ENCODE results near the gene SLC2A4RG.
"Not testable (repeated sequence)": the region's sequence is repeated elsewhere in the genome, so short reads cannot be mapped to it uniquely, and the experiment has no call there.

SLC2A4RG gene

DNA sequence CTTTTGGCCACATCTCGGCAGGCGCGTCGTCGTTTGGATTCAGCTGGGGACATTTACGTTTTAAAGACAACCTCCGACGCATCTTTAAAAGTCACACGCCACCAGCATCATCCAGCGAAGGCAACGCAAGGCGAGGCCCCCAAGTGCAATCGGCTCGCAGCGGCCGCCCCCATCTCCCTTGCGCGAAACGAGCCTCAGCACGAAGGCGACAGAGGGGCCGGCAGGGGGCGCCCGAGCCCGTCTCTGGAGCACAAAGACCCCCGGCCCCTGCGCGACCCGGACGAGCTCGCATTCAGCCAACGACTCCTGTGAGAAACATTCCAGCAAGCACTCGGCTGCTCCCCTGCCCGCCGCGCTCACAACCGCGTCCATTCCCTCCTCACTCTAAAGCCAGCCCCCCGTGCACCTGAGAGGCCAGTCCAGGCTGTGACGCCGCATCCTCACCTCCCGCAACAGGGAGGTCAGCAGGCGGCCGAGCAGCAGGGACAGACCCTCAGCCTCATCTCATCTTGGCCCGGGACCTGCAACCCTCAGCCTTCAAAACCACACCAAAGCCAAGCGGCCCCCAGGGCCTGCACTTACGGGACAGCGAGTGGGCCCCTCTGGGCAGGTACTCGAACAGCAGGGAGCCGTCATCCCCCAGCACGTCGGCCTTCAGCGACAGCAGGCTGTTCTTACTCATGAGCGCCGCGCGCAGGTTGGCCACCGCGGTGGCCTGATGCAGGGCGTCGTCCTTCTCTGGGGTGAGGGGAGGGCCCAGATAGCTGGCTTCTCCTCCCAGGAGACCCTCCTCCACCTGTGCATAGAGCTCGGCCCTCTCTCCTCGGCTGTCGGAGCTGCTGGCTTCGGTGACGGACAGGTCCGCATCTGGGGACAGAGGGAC, 35.8 kb downstream of the SLC2A4RG start:
- DNase-seq (ENCODE audit: low read depth in 3 of 3), result peak in 1 of 3 experiments; percentile 29

DNA sequence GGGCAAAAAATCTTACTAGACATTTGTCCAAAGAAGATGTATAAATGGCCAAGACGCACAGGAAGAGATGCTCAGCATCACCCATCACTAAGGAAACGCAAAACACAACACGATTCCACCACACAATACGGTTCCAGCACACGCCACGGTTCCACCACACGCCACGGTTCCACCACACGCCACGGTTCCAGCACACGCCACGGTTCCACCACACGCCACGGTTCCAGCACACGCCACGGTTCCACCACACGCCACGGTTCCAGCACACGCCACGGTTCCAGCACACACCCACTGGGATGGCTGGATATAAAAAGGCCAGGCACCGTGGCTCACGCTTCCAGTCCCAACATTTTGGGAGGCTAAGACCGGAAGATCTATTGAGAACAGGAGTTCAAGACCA, 37.3 kb downstream of the SLC2A4RG start:
- not testable (repeated sequence) for DNase-seq (ENCODE audit: low read depth in 3 of 3)

DNA sequence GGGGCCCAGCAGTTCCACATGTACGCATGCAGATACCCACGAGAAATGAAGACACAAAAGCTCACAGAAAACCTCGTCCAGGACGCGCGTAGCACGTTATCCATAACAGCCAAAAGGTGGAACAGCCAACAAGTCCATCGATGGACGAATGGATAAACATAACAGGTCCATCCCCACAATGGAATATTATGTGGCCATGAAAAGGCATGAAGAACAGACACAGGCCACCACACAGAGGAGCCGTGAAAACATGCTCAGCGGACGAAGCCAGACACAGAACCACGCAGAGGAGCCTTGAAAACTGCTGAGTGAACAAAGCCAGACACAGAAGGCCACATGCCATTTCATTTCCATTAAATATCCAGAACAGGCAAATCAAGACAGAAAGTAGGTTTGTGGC, 38.0 kb downstream of the SLC2A4RG start:
- DNase-seq (ENCODE audit: low read depth in 3 of 3), result no peak

DNA sequence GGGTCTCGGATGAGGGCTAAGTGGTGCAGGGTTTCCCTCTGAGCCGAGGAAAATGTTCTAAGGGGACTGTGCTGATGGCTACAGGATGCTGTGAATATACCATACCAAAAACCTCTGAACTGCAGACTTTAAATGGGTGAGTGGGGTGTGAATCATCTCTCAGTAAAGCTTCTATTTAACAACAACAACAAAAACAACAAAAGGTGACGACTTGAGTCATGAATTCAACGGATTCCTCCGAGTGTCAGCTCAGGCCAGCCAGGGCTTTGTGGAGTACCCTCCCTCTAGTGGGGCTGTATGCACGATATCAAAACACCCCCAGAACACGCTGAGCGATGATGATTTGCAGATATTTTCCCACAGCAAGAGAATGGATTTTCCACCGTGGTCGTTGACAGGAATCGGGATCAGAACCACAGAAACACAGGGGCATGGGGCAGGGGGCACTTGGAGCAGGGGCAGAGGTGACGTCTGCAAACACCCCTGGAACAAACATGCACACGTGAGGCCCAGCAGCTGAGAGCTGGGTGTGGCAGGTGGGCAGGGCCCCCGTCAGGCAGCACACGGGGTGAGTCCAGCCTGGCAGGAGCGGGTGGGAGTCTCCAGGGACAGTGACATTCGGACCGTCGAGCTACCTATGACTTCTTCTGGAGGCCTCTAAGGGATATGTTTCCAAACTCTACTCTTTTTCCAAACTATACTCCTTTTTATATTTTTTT, 38.6 kb downstream of the SLC2A4RG start:
- DNase-seq (ENCODE audit: low read depth in 3 of 3), result no peak

DNA sequence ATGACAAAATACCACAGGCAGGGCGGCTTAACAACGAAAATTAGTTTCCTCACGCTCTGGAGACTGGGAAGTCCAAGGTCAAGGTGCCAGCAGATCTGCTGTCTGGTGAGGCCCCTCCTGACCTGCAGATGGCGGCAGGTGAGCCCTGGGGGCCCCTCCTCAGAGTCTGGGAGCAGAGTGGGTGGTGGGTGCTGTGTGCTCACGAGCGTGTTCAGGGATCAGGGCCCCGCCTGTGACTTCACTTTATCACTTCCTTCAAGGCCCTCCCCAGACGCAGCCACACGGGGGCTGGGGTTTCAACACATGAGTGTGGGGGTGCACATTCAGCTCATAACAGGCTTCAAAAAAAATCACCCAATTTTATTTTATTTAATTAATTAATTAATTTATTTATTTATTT, 39.3 kb downstream of the SLC2A4RG start:
- DNase-seq (ENCODE audit: low read depth in 3 of 3), result no peak

DNA sequence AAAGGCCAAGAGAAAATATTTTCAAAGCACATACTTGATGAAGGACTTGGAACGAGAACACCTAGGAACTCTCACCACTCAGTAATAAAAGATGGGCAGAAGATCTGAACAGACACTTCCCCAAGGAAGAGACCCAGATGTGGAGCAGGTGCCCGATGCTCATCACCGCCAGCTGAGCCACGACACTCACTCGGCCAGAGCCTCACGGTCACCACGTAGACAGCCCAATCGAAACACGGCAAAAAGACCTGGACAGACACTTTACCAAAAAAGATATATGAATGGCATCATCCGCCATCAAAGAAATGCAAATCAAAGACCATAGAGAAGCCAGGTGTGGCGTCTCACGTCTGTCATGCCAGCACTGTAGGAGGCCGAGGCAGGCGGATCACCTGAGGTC, 41.6 kb downstream of the SLC2A4RG start:
- no peak for DNase-seq (ENCODE audit: low read depth in 3 of 3)

DNA sequence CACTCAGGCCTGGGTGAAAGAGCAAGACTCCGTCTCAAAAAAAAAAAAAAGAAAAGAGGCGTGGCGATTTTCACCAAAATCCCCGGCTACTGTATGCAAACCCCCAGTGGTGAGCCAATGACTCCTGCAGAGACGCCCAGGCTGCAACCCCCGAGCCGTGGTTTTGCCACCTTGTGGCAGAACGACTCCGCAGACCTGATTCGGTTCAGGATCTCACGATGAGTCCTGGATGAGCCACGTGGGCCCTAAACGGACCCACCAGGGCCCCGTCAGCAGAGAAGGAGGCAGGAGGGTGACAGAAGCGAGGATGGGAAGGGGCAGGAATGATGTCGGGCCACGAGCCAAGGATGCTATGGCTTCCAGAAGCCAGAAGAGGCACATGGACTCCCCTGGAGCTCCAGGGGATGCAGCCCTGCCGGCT, 42.5 kb downstream of the SLC2A4RG start:
- peak in 1 of 3 experiments; percentile 17 for DNase-seq (ENCODE audit: low read depth in 3 of 3)

DNA sequence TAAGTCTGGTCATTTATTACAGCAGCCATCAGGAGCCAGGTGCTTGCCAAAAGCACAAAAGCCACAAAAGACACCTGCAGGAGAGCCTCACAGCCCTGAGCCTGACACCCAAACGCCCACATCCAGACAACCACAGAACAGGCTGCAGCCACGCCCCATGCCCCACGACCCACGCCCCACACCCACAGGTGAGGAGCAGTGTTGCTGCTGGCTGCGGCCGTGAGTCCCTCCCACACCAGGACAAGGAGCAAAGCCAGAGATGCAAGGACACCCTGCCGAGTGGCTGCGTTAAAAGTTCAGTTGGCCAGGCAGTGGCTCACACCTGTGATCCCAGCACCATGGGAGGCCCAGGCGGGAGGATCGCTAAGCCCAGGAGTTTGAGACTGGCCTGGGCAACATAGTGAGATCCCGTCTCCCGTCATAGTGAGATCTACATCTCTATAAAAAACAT, 43.0 kb downstream of the SLC2A4RG start:
- DNase-seq (ENCODE audit: low read depth in 3 of 3), result no peak

DNA sequence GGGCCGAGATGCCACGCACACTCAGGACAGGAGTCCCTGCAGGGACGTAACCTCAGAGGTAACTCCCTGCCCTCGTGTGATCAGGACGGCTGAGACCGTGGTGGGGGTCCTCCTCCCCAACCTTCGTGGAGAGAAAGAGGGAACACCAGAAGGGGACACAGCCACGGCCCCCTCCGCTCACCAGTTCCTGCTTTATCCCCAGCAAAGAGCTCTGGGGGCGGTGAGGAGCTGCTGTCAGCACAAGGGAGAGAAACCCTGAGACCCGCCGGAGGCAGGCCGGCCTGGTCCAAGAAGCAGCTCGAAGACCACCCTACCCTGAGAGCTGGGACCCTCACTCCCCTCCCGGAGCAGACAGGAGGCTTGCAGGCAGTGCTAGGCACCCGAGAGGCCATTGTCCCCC, 44.4 kb downstream of the SLC2A4RG start:
- DNase-seq (ENCODE audit: low read depth in 3 of 3), result no peak

DNA sequence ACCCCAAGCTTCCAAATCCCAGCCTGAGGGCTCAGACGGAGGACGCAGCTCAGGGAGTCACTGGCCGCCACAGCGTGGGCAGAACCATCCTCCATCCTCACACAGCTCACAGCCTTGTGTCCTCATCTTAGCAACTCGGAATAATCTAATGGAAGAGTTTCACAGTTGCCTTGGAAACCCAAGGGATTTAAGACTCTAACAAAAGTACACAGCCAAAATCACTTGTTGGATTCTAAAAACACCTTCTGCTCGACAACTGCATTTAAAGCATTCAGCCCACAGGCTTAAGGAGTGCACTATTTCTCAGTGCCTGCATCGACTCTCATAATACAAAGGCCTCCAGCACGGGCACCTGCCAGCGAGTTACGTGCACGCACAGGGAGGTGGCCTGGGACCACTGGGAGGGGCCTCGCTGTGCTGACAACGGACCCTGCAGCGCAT, 46.1 kb downstream of the SLC2A4RG start:
- no peak for DNase-seq (ENCODE audit: low read depth in 3 of 3)

DNA sequence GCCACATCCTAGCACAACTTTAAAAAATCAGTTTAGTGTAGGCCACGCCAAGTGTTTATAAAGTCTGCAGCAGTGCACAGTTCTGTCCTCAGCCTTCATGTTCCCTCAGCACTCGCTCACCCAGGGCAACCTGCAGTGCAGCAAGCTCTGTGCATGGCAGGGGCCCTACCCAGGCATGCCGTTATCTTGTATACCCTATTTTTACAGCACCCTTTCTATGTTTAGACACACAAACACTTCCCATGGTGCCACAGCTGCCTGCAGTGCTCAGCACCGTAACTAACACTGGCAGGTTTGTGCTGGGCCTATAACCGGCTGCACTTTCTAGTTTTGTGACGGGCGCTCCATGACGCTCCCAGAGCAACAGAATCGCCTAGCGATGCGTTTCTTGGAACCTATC, 47.7 kb downstream of the SLC2A4RG start:
- DNase-seq (ENCODE audit: low read depth in 3 of 3), result no peak

DNA sequence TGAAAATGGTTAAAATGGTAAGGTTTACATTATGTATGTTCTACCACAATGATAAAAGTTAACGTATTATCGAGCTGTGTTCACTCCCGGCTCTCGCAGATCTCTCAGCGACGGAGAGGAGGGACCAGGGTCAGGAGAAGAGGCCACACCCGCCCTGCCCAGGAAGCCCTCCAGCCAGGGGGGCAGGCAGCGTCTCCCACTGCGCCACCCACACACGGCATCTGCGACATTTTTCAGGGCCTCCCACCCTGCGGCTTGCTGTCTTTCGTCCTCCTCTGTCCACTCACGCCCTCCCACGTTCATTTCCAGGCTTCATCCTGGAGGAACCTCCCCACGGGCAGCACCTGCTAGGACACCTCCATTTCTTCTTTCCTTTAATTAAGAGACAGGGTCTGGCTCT, 48.2 kb downstream of the SLC2A4RG start:
- DNase-seq (ENCODE audit: low read depth in 3 of 3), result no peak

DNA sequence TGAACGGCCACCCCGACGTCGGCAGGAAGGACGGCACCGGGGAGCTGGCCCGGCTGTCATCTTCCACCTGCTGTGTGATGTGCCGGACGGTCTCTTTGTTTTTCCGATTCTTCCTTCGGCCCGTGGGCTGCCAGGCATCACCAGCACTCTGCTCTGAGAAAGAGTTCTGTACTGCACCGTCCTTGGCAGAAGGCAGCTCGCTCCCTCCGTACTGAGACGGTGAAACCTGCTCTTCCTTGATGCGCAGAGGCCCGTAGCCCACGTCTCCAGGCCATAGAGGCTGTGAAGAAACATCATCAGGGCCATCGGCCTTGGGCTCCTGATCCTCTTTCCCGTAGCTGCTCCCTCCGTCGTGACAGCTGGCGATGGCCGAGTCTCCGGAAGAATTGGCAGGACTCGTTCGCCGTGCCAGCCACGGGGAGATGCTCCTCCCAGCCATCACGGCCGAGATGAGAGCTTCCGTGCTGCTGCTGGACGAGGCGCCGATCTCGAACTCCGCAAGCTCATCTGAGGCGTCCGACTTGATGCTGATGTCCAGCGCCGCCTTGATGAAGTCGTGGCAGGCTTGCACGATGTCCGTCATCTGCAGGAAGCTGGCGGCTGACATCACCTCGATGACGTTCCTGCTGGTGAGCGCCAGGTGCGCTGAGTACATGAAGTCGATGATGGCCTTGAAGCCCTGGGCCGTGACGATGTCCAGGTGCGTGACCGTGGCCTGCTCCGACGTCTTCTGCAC, 50.4 kb downstream of the SLC2A4RG start:
- no peak for DNase-seq (ENCODE audit: low read depth in 3 of 3)

DNA sequence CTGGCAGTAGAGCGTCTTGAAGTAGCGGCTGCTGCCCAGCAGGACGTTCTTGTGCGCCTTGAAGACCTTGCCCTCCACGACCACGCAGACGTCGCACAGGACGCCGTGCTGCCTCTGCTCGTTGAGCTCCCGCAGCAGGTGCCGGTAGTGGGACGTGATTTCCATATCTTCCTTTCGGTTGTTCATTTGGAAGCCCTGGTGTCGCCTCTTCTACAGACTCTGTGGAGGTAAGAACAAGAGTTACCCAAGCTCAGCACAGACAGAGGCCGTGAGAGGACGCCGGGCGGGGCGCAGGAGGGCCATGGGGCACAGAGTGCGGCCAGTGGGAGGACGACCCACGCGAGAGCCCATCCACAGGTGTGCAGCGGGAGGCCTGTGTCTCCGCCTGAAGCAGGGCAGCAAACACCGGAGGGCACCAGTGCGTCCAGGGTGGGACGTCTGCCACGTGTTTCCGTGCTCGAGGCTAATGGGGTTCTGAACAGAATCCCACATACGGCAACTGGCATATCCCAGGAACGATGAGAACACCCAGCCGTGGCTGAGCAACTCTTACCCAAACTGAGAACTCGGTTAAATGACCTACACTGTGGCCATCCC, 51.1 kb downstream of the SLC2A4RG start:
- no peak for DNase-seq (ENCODE audit: low read depth in 3 of 3)

DNA sequence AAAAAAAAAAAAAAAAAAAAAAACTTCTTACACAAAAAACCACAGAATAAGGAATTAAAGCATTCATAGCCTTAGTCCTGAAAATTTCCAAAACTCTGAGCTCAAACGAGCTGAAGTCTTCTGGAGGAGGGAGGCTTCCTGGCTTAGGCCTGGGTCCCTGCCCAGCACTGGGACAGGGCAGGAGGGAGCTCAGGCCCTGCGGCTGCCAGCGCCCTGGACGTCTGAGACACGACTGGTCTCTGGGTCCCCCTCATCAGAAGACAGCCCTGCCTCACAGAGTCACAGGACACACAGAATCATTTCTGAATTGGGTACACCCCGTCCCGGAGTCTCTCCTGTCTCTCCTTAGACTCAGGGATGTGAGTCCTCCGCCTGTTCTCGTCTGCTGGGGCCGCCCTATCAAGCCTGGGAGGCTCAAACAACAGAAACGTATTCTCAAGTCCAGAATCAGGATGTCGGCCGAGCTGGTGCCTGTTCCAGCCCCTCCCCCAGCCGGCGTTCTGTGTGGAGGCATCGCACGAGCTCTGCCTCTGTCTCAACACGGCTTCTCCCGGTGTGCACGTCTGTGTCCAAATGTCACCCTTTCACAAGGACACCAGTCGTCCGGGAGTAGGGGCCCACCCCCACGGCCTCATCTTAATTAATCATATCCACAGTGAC, 52.1 kb downstream of the SLC2A4RG start:
- DNase-seq (ENCODE audit: low read depth in 3 of 3), result no peak

DNA sequence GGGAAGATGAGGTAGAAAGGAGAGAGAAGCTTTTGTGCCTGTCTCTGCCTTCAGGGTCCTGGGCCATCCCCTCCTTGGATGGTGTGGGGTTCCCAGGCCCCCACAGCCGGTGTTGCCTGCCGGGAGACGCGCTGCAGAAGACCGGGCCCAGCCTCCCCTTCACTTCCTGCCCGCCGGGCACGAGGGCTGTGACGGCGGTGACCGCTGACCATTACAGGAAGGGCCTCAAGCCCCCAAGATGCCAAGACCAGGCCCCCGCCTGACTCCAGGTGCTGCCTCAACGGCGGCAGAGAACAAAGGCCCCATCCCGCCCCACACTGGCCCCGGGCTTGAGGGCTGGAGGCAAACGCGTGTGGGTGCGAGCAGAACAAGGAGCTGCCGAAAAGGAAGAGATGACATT, 53.3 kb downstream of the SLC2A4RG start:
- no peak for DNase-seq (ENCODE audit: low read depth in 3 of 3)

Data from stimulated activated CD4-positive, alpha-beta T cell treated with anti-CD3 and anti-CD28 coated beads, TNF-alpha, amount 100 ng/mL, for 24 hours (primary cell).